Muscle layer of duodenum (tissue), 2 donors: ENCODE measurements around the gene DMWD.
"Not testable (repeated sequence)": the region's sequence is repeated elsewhere in the genome, so short reads cannot be mapped to it uniquely, and the experiment has no call there.

ENCODE experiments used
- H3K27ac ChIP-seq: one replicate; pipeline ENCODE4 v1.7.0; 2013; ENCODE audit warnings: mild to moderate bottlenecking, low read length
- H3K27me3 ChIP-seq: one replicate; pipeline ENCODE4 v1.7.0; 2013; ENCODE audit warnings: low read depth, mild to moderate bottlenecking, control low read depth, low read length
- H3K36me3 ChIP-seq, 2 donors: one replicate each; pipeline ENCODE4 v1.7.0; 2013; ENCODE audit warnings: low read length in 2 of 2, control low read depth in 1 of 2, mild to moderate bottlenecking in 1 of 2; ENCODE audit not compliant: insufficient read depth in 2 of 2, control insufficient read depth in 1 of 2
- H3K4me1 ChIP-seq, 2 donors: one replicate each; pipeline ENCODE4 v1.7.0; 2013; ENCODE audit warnings: low read length in 2 of 2, mild to moderate bottlenecking in 2 of 2, control low read depth in 1 of 2, moderate library complexity in 1 of 2; ENCODE audit not compliant: insufficient read depth in 2 of 2, control insufficient read depth in 1 of 2
- H3K4me3 ChIP-seq, 2 donors: one replicate each; pipeline ENCODE4 v1.7.0; 2013; ENCODE audit warnings: low read length in 2 of 2, low read depth in 1 of 2, mild to moderate bottlenecking in 1 of 2
- H3K9me3 ChIP-seq, 2 donors: one replicate each; pipeline ENCODE4 v1.7.0; 2013; ENCODE audit warnings: low read length in 2 of 2, control low read depth in 1 of 2, mild to moderate bottlenecking in 1 of 2; ENCODE audit not compliant: control insufficient read depth in 1 of 2
- donor health status: healthy.

The DMWD gene

GRCh38 chr19:45757695-45758094, 35.0 kb downstream of the DMWD start:
- H3K4me1 ChIP-seq: no peaks in the 10 kb centered on the region

DNA sequence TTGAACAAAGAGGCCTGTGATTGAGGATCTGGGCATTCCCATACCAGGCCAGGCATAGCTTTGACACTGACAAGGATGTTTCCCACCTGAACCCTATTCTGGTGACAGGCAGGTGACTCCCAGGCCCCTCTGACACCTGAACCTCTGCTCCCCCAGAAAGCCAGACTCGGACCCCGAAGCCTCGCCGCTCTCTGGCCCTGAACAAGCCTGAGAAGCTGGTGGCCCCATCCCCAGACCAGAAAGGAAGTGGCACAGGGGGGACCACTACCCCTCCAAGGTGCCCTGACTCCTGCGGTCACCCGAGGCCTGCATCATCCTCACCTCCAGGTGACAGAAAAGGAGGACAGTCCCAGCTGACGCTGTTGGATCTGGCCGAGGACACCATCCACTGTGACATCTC, 38.3 kb downstream of the DMWD start:
- Histone ChIP-seq H3K9me3 (no peaks in the 10 kb centered on the region), H3K36me3 (no peaks in the 10 kb centered on the region), H3K4me1 (no peaks in the 10 kb centered on the region), H3K27me3 (no peaks in the 10 kb centered on the region), H3K27ac (no peak overlapping the region), H3K4me3 (no peak overlapping the region)

More at GRCh38 chr19:45757695-45758094, 35.0 kb downstream of the DMWD start:
- H3K36me3 ChIP-seq: no peaks in the 10 kb centered on the region
- H3K27ac ChIP-seq: no peak overlapping the region
- H3K27me3 ChIP-seq: no peaks in the 10 kb centered on the region
- H3K9me3 ChIP-seq: no peaks in the 10 kb centered on the region
- H3K4me3 ChIP-seq: no peak overlapping the region

GRCh38 chr19:45753548-45753947, 39.1 kb downstream of the DMWD start:
- no peak overlapping the region for H3K4me3 ChIP-seq
- H3K27me3 ChIP-seq: no peaks in the 10 kb centered on the region
- no peak overlapping the region for H3K27ac ChIP-seq
- H3K9me3 ChIP-seq: no peaks in the 10 kb centered on the region
- H3K4me1 ChIP-seq: no peaks in the 10 kb centered on the region
- no peaks in the 10 kb centered on the region for H3K36me3 ChIP-seq

- Histone ChIP-seq H3K27me3 (no peaks in the 10 kb centered on the region), H3K27ac (no peak overlapping the region), H3K4me1 (no peaks in the 10 kb centered on the region), H3K4me3 (no peak overlapping the region), H3K9me3 (no peaks in the 10 kb centered on the region), H3K36me3 (no peaks in the 10 kb centered on the region)
These were observed 40.0 kb downstream of the DMWD start for GRCh38 chr19:45752639-45753038.

GRCh38 chr19:45751483-45751882, 41.2 kb downstream of the DMWD start:
- not testable (repeated sequence) for H3K9me3 ChIP-seq, H3K27ac ChIP-seq, H3K4me1 ChIP-seq, H3K36me3 ChIP-seq, H3K4me3 ChIP-seq, H3K27me3 ChIP-seq

GRCh38 chr19:45747513-45747912, 45.1 kb downstream of the DMWD start:
- Histone ChIP-seq H3K27ac (no peak overlapping the region), H3K27me3 (no peaks in the 10 kb centered on the region), H3K4me3 (no peak overlapping the region), H3K4me1 (no peaks in the 10 kb centered on the region), H3K9me3 (no peaks in the 10 kb centered on the region), H3K36me3 (no peaks in the 10 kb centered on the region)

- Histone ChIP-seq H3K4me1 (no peaks in the 10 kb centered on the region), H3K27me3 (no peaks in the 10 kb centered on the region), H3K27ac (no peak overlapping the region), H3K9me3 (no peaks in the 10 kb centered on the region), H3K4me3 (no peak overlapping the region), H3K36me3 (no peaks in the 10 kb centered on the region)
These were observed 45.8 kb downstream of the DMWD start for GRCh38 chr19:45746866-45747265.

DNA sequence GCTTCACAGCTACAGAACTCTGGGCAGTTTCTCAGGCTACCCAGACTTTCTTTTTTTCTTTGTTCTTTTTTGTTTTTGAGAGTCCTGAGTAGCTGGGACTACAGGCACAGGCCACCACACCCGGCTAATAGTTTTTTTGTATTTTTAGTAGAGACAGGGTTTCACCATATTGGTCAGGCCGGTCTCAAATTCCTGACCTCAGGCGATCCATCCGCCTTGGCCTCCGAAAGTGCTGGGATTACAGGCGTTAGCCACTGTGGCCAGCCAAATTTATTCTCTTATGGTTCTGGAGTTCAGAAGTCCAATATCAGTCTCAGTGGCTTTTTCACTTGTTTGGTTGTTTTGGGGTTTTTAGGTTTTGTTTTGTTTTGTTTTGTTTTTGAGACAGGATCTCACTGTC, 47.0 kb downstream of the DMWD start:
- Histone ChIP-seq H3K27ac (no peak overlapping the region), H3K27me3 (no peaks in the 10 kb centered on the region), H3K4me3 (no peak overlapping the region), H3K9me3 (no peaks in the 10 kb centered on the region), H3K36me3 (no peaks in the 10 kb centered on the region), H3K4me1 (no peaks in the 10 kb centered on the region)

GRCh38 chr19:45742969-45743368, 49.7 kb downstream of the DMWD start:
- Histone ChIP-seq H3K4me1 (no peaks in the 10 kb centered on the region), H3K27me3 (no peaks in the 10 kb centered on the region), H3K36me3 (no peaks in the 10 kb centered on the region), H3K4me3 (no peak overlapping the region), H3K27ac (no peak overlapping the region), H3K9me3 (no peaks in the 10 kb centered on the region)

GRCh38 chr19:45739498-45740439, 52.9 kb downstream of the DMWD start:
- Histone ChIP-seq H3K27ac (no peak overlapping the region), H3K4me1 (no peaks in the 10 kb centered on the region), H3K36me3 (no peaks in the 10 kb centered on the region), H3K27me3 (no peaks in the 10 kb centered on the region), H3K9me3 (no peaks in the 10 kb centered on the region), H3K4me3 (no peak overlapping the region)

- Histone ChIP-seq H3K27ac (no peak within 1 kb of the TSS), H3K4me1 (peaks cover 7 to 9% of the 10 kb centered on the region in 2 donors), H3K4me3 (no peak within 1 kb of the TSS), H3K9me3 (no peaks in the 10 kb centered on the region), H3K27me3 (no peaks in the 10 kb centered on the region), H3K36me3 (no peaks in the 10 kb centered on the region)
These were observed 59.4 kb downstream of the DMWD start, which contains the start of gene MEIOSIN for GRCh38 chr19:45733160-45733810. TSS of gene MEIOSIN (plus strand) at chr19:45733439. CDS start at chr19:45735377, 1,938 bp downstream.
